Measurements from ENCODE around the gene RBPJ. TPM values are rescaled to one million over a fixed set of nuclear protein-coding genes. Genes with fewer than 3 reads are reported as not detected.

The RBPJ gene
- polyA plus RNA-seq, 1 experiment = 218 TPM

DNA sequence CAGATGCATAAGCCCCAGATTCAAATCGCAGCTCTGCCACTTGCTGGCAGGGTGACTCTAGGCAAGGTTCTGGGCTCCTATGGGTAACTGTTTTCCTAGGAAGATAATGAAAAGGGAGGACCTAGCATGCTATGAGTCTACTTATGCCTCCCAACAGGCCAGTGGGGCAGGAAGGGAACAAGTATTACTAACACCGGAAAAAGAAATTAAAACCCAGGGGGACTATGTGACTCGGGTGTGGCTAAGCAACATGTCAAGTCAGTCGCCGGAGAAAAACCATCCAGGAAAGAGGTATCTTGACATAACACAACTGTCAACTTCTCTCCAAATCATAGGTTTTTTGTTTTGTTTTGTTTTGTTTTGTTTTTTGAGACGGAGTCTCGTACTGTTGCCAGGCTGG is 45.5 kb upstream of the RBPJ start:
- peaks cover 3% of the 10 kb centered on the region; the same call in 1 of the 2 replicates for H3K9me3 ChIP-seq (ENCODE audit: control insufficient read depth, insufficient read depth, low read length)
- CTCF ChIA-PET = no interaction called here
- POLR2A ChIA-PET = no interaction called here
- no peak overlapping the region for H3K4me3 ChIP-seq (ENCODE audit: low read depth, low read length)
- H3K27me3 ChIP-seq (ENCODE audit: control insufficient read depth, insufficient read depth, low read length) = no peaks in the 10 kb centered on the region
- H3K27ac ChIP-seq (ENCODE audit: low read depth, low read length) = no peak overlapping the region
- DNase-seq (ENCODE audit: low read depth, low spot score) = no peak
- TF ChIP-seq, protein P1, sequence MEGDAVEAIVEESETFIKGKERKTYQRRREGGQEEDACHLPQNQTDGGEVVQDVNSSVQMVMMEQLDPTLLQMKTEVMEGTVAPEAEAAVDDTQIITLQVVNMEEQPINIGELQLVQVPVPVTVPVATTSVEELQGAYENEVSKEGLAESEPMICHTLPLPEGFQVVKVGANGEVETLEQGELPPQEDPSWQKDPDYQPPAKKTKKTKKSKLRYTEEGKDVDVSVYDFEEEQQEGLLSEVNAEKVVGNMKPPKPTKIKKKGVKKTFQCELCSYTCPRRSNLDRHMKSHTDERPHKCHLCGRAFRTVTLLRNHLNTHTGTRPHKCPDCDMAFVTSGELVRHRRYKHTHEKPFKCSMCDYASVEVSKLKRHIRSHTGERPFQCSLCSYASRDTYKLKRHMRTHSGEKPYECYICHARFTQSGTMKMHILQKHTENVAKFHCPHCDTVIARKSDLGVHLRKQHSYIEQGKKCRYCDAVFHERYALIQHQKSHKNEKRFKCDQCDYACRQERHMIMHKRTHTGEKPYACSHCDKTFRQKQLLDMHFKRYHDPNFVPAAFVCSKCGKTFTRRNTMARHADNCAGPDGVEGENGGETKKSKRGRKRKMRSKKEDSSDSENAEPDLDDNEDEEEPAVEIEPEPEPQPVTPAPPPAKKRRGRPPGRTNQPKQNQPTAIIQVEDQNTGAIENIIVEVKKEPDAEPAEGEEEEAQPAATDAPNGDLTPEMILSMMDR (IDR thresholded peaks at IDR 0.05; ENCODE audit: low read depth, low read length) = no peak

DNA sequence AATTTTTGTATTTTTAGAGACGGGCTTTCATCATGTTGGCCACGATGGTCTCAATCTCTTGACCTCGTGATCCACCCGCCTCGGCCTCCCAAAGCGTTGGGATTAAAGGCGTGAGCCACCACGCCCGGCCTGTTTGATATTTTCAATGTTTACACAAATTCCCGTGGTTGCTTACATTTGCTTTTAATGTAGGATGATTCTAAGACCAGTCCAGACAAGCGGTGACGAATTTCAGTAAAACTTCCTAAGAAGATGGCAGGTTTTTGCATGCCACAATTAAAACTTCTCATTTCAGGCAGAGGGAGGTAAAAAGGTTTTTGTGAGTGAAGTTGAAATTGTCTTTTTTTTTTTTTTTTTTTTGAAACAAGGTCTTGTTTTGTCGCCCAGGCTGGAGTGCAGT is 41.4 kb upstream of the RBPJ start:
- DNase-seq (ENCODE audit: low read depth, low spot score) = no peak
- H3K9me3 ChIP-seq (ENCODE audit: control insufficient read depth, insufficient read depth, low read length) = no peaks in the 10 kb centered on the region
- CTCF ChIA-PET = interaction anchor here (0.7 kb wide), 1 partner anchor 163 kb away, joined by 5 read pairs; no protein-coding TSS in a partner anchor
- POLR2A ChIA-PET = no interaction called here
- no peak overlapping the region for H3K4me3 ChIP-seq (ENCODE audit: low read depth, low read length)
- TF ChIP-seq, protein P1 (IDR thresholded peaks at IDR 0.05; ENCODE audit: low read depth, low read length) = no peak
- H3K27me3 ChIP-seq (ENCODE audit: control insufficient read depth, insufficient read depth, low read length) = no peaks in the 10 kb centered on the region
- H3K27ac ChIP-seq (ENCODE audit: low read depth, low read length) = no peak overlapping the region

DNA sequence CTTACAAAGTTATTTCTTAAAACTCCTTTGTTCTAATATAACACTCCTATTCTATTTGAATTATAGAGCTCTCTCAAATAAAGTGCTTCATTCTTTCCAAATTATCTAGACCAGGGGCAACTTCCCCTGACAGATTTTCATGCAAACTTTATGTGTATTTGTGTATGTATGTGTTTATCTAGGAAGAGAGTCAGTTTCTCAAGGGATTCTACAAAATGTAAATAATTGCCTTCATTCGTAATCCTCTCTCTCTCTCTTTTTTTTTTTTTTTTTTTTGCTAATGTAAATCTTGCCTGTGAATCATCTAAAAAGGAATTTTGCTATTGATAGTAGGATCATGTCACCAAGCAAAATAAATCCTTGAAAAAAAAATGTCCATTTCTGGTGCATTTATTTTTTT is 38.9 kb upstream of the RBPJ start:
- CTCF ChIA-PET = interaction anchor here (0.6 kb wide), 2 partner anchors 271 to 1177 kb away, joined by 3 read pairs; no protein-coding TSS in a partner anchor
- H3K27me3 ChIP-seq (ENCODE audit: control insufficient read depth, insufficient read depth, low read length) = no peaks in the 10 kb centered on the region
- H3K9me3 ChIP-seq (ENCODE audit: control insufficient read depth, insufficient read depth, low read length) = no peaks in the 10 kb centered on the region
- H3K4me3 ChIP-seq (ENCODE audit: low read depth, low read length) = no peak overlapping the region
- DNase-seq (ENCODE audit: low read depth, low spot score) = peak; percentile 26
- no peak overlapping the region for H3K27ac ChIP-seq (ENCODE audit: low read depth, low read length)
- POLR2A ChIA-PET = interaction anchor here (0.7 kb wide), 4 partner anchors 42 to 844 kb away, joined by 3 to 10 read pairs (median 4); no protein-coding TSS in a partner anchor
- TF ChIP-seq, protein P1 (IDR thresholded peaks at IDR 0.05; ENCODE audit: low read depth, low read length) = no peak

DNA sequence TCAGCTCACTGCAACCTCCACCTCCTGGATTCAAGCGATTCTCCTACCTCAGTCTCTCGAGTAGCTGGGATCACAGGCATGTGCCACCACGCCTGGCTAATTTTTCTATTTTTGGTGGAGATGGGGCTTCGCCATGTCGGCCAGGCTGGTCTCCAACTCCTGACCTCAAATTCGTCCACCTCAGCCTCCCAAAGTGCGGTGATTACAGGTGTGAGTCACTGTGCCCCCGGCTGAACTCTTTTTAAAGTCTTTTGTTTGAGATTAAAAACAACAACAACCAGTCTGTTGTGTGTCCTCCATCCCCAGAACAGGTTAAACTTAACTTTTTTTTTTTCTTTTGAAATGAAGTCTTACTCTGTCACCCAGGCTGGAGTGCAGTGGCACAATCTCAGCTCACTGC is 36.3 kb upstream of the RBPJ start:
- POLR2A ChIA-PET = no interaction called here
- CTCF ChIA-PET = interaction anchor here (0.9 kb wide), 1 partner anchor 203 kb away, joined by 3 read pairs; no protein-coding TSS in a partner anchor
- Histone ChIP-seq H3K27ac (ENCODE audit: low read depth, low read length) (no peak overlapping the region), H3K27me3 (ENCODE audit: control insufficient read depth, insufficient read depth, low read length) (no peaks in the 10 kb centered on the region), H3K9me3 (ENCODE audit: control insufficient read depth, insufficient read depth, low read length) (no peaks in the 10 kb centered on the region), H3K4me3 (ENCODE audit: low read depth, low read length) (no peak overlapping the region)
- DNase-seq (ENCODE audit: low read depth, low spot score) = no peak
- TF ChIP-seq, protein P1 (IDR thresholded peaks at IDR 0.05; ENCODE audit: low read depth, low read length) = no peak

DNA sequence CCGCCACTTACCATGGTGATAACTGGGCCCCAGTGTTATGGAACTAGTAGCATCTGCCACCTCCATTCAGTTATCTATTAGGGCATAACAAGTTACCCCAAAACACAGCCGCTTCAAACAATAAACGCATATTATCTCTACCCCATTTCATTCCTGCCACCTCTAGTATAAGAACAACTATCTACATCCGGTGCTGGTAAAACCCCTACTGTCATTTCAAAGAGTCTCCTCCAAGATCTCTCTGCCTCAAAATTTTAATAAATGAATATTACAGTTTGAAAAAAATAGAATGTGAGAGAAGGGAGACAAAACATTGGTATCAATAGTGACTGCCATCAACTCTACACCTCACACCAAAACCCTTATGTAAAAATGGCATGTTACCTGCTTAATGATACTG is 35.5 kb upstream of the RBPJ start:
- Histone ChIP-seq H3K9me3 (ENCODE audit: control insufficient read depth, insufficient read depth, low read length) (no peaks in the 10 kb centered on the region), H3K4me3 (ENCODE audit: low read depth, low read length) (no peak overlapping the region), H3K27me3 (ENCODE audit: control insufficient read depth, insufficient read depth, low read length) (no peaks in the 10 kb centered on the region), H3K27ac (ENCODE audit: low read depth, low read length) (no peak overlapping the region)
- ChIA-PET POLR2A (no interaction called here), CTCF (no interaction called here)
- TF ChIP-seq, protein P1 (IDR thresholded peaks at IDR 0.05; ENCODE audit: low read depth, low read length) = no peak
- no peak for DNase-seq (ENCODE audit: low read depth, low spot score)
